Tibial nerve (tissue), 4 donors: Measurements from ENCODE around the gene TBL1X.

Experiments used
- CTCF ChIP-seq, 5 experiments: fragments of 200-600 bp in 3 of 5; fragments of 450-650 bp in 2 of 5; sonication (generic) in 3 of 5; IDR thresholded peaks; one replicate each; pipeline ENCODE4 v1.5.1; 2016 to 2019; ENCODE audit warnings: antibody characterized with exemption in 5 of 5, mild to moderate bottlenecking in 3 of 5, moderate library complexity in 2 of 5
- EP300 ChIP-seq, 2 donors: sonication (generic); formaldehyde crosslinking; IDR thresholded peaks; one replicate each; pipeline ENCODE4 v1.6.1; 2017; ENCODE audit warnings: antibody characterized with exemption in 2 of 2, mild to moderate bottlenecking in 1 of 2
- POLR2A ChIP-seq, 2 donors: fragments of 450-650 bp; IDR thresholded peaks; one replicate each; pipeline ENCODE4 v1.6.1; 2017; ENCODE audit warnings: antibody characterized with exemption in 2 of 2, mild to moderate bottlenecking in 2 of 2, moderate library complexity in 2 of 2

- no peak for TF ChIP-seq CTCF (IDR thresholded peaks at IDR 0.05)
- TF ChIP-seq POLR2A (IDR thresholded peaks at IDR 0.05) = no peak
- TF ChIP-seq EP300 (IDR thresholded peaks at IDR 0.05) = no peak
Observed at GRCh38 chrX:9495496-9495895, 30.6 kb downstream of the TBL1X start.
